Measurements from ENCODE around the gene LCMT1.
"Not testable (repeated sequence)": the region's sequence is repeated elsewhere in the genome, so short reads cannot be mapped to it uniquely, and the experiment has no call there.

LCMT1 gene

GRCh38 chr16:25109643-25110042 lies 1.9 kb upstream of the LCMT1 start:
- Histone ChIP-seq H3K9ac (ENCODE audit: low read depth, low read length) (no peak overlapping the region), H3K36me3 (ENCODE audit: insufficient read depth, low read length) (peaks cover 2% of the 10 kb centered on the region; the same call in 1 of the 2 replicates), H3K9me3 (ENCODE audit: control insufficient read depth, insufficient read depth, low read length) (no peaks in the 10 kb centered on the region), H3K4me1 (ENCODE audit: insufficient read depth, low read length) (peaks cover 4% of the 10 kb centered on the region)

- Histone ChIP-seq H3K9me3 (ENCODE audit: control insufficient read depth, insufficient read depth, low read length) (no peaks in the 10 kb centered on the region), H3K9ac (ENCODE audit: low read depth, low read length) (peak overlapping the region; percentile 78; the same call in 1 of the 2 replicates), H3K4me1 (ENCODE audit: insufficient read depth, low read length) (peaks cover 4% of the 10 kb centered on the region), H3K36me3 (ENCODE audit: insufficient read depth, low read length) (peaks cover 2% of the 10 kb centered on the region; the same call in 1 of the 2 replicates)
Measured at GRCh38 chr16:25110387-25110947, 1.1 kb upstream of the LCMT1 start.

GRCh38 chr16:25114121-25114520 lies 2.6 kb downstream of the LCMT1 start:
- H3K36me3 ChIP-seq (ENCODE audit: insufficient read depth, low read length): peaks cover 2% of the 10 kb centered on the region; the same call in 1 of the 2 replicates
- no peak overlapping the region for H3K9ac ChIP-seq (ENCODE audit: low read depth, low read length)
- no peaks in the 10 kb centered on the region; the same call in 1 of the 2 replicates for H3K4me1 ChIP-seq (ENCODE audit: insufficient read depth, low read length)
- no peaks in the 10 kb centered on the region for H3K9me3 ChIP-seq (ENCODE audit: control insufficient read depth, insufficient read depth, low read length)

GRCh38 chr16:25118851-25119578 lies 7.5 kb downstream of the LCMT1 start:
- no peaks in the 10 kb centered on the region for H3K9me3 ChIP-seq (ENCODE audit: control insufficient read depth, insufficient read depth, low read length)
- H3K9ac ChIP-seq (ENCODE audit: low read depth, low read length): no peak overlapping the region
- H3K36me3 ChIP-seq (ENCODE audit: insufficient read depth, low read length): peaks cover 2% of the 10 kb centered on the region; the same call in 1 of the 2 replicates
- H3K4me1 ChIP-seq (ENCODE audit: insufficient read depth, low read length): no peaks in the 10 kb centered on the region

GRCh38 chr16:25121824-25122600 lies 10.5 kb downstream of the LCMT1 start:
- Histone ChIP-seq H3K4me1 (ENCODE audit: insufficient read depth, low read length) (no peaks in the 10 kb centered on the region), H3K9ac (ENCODE audit: low read depth, low read length) (no peak overlapping the region)

GRCh38 chr16:25124503-25124902 lies 13.0 kb downstream of the LCMT1 start:
- Histone ChIP-seq H3K9me3 (ENCODE audit: control insufficient read depth, insufficient read depth, low read length) (no peaks in the 10 kb centered on the region), H3K9ac (ENCODE audit: low read depth, low read length) (no peak overlapping the region), H3K4me1 (ENCODE audit: insufficient read depth, low read length) (no peaks in the 10 kb centered on the region), H3K36me3 (ENCODE audit: insufficient read depth, low read length) (no peaks in the 10 kb centered on the region)

More at GRCh38 chr16:25121824-25122600, 10.5 kb downstream of the LCMT1 start:
- Histone ChIP-seq H3K9me3 (ENCODE audit: control insufficient read depth, insufficient read depth, low read length) (no peaks in the 10 kb centered on the region), H3K36me3 (ENCODE audit: insufficient read depth, low read length) (no peaks in the 10 kb centered on the region; the same call in 1 of the 2 replicates)

- not testable (repeated sequence) for H3K36me3 ChIP-seq (ENCODE audit: insufficient read depth, low read length); H3K4me1 ChIP-seq (ENCODE audit: insufficient read depth, low read length); H3K9ac ChIP-seq (ENCODE audit: low read depth, low read length); H3K9me3 ChIP-seq (ENCODE audit: control insufficient read depth, insufficient read depth, low read length)
Measured at GRCh38 chr16:25126086-25126666, 14.6 kb downstream of the LCMT1 start.

- Histone ChIP-seq H3K36me3 (ENCODE audit: insufficient read depth, low read length) (0 out of 2 replicates have a peak, but pooled peaks cover 3% of the 10 kb centered on the region), H3K4me1 (ENCODE audit: insufficient read depth, low read length) (no peaks in the 10 kb centered on the region), H3K9me3 (ENCODE audit: control insufficient read depth, insufficient read depth, low read length) (no peaks in the 10 kb centered on the region), H3K9ac (ENCODE audit: low read depth, low read length) (no peak overlapping the region)
Measured at GRCh38 chr16:25126820-25127232, 15.3 kb downstream of the LCMT1 start.

GRCh38 chr16:25132751-25133150 lies 21.2 kb downstream of the LCMT1 start:
- H3K36me3 ChIP-seq (ENCODE audit: insufficient read depth, low read length); H3K9ac ChIP-seq (ENCODE audit: low read depth, low read length); H3K4me1 ChIP-seq (ENCODE audit: insufficient read depth, low read length); H3K9me3 ChIP-seq (ENCODE audit: control insufficient read depth, insufficient read depth, low read length): not testable (repeated sequence)

- H3K36me3 ChIP-seq (ENCODE audit: insufficient read depth, low read length): peaks cover 8% of the 10 kb centered on the region
- no peaks in the 10 kb centered on the region for H3K4me1 ChIP-seq (ENCODE audit: insufficient read depth, low read length)
- H3K9ac ChIP-seq (ENCODE audit: low read depth, low read length): no peak overlapping the region
- no peaks in the 10 kb centered on the region for H3K9me3 ChIP-seq (ENCODE audit: control insufficient read depth, insufficient read depth, low read length)
Measured at GRCh38 chr16:25134166-25134700, 22.7 kb downstream of the LCMT1 start.

- peaks cover 12% of the 10 kb centered on the region for H3K36me3 ChIP-seq (ENCODE audit: insufficient read depth, low read length)
- H3K4me1 ChIP-seq (ENCODE audit: insufficient read depth, low read length): no peaks in the 10 kb centered on the region
- H3K9me3 ChIP-seq (ENCODE audit: control insufficient read depth, insufficient read depth, low read length): no peaks in the 10 kb centered on the region
Measured at GRCh38 chr16:25135254-25135878, 23.8 kb downstream of the LCMT1 start.

GRCh38 chr16:25138130-25138529 lies 26.6 kb downstream of the LCMT1 start:
- Histone ChIP-seq H3K4me1 (ENCODE audit: insufficient read depth, low read length) (no peaks in the 10 kb centered on the region), H3K36me3 (ENCODE audit: insufficient read depth, low read length) (peaks cover 13% of the 10 kb centered on the region), H3K9ac (ENCODE audit: low read depth, low read length) (no peak overlapping the region), H3K9me3 (ENCODE audit: control insufficient read depth, insufficient read depth, low read length) (no peaks in the 10 kb centered on the region)

More at GRCh38 chr16:25135254-25135878, 23.8 kb downstream of the LCMT1 start:
- H3K9ac ChIP-seq (ENCODE audit: low read depth, low read length): no peak overlapping the region

GRCh38 chr16:25140459-25140858 lies 28.9 kb downstream of the LCMT1 start:
- no peak overlapping the region for H3K9ac ChIP-seq (ENCODE audit: low read depth, low read length)
- H3K36me3 ChIP-seq (ENCODE audit: insufficient read depth, low read length): peaks cover 18% of the 10 kb centered on the region
- no peaks in the 10 kb centered on the region for H3K4me1 ChIP-seq (ENCODE audit: insufficient read depth, low read length)
- H3K9me3 ChIP-seq (ENCODE audit: control insufficient read depth, insufficient read depth, low read length): no peaks in the 10 kb centered on the region

- H3K36me3 ChIP-seq (ENCODE audit: insufficient read depth, low read length): peaks cover 18% of the 10 kb centered on the region
- no peaks in the 10 kb centered on the region for H3K9me3 ChIP-seq (ENCODE audit: control insufficient read depth, insufficient read depth, low read length)
- no peak overlapping the region for H3K9ac ChIP-seq (ENCODE audit: low read depth, low read length)
- H3K4me1 ChIP-seq (ENCODE audit: insufficient read depth, low read length): no peaks in the 10 kb centered on the region
Measured at GRCh38 chr16:25141648-25142047, 30.1 kb downstream of the LCMT1 start.
